Esophagus squamous epithelium (tissue), 5 donors: ENCODE results near the gene PPIP5K1. TPM values are rescaled to one million over a fixed set of nuclear protein-coding genes. Genes with fewer than 3 reads are reported as not detected.
"Not testable (repeated sequence)": the region's sequence is repeated elsewhere in the genome, so short reads cannot be mapped to it uniquely, and the experiment has no call there.

ENCODE experiments used
- DNase-seq: peaks from one replicate; lab custom pipeline; 2025; lab: John Stamatoyannopoulos, UW
- H3K27ac ChIP-seq, 4 donors: fragments of 200-600 bp; sonication (generic); one replicate each; pipeline ENCODE4 v1.5.1; 2016 to 2019; ENCODE audit warnings: mild to moderate bottlenecking in 1 of 4
- H3K27me3 ChIP-seq, 4 donors: fragments of 200-600 bp; sonication (generic); 1 replicate in 3 of 4; 2 replicates in 1 of 4; pipeline versions ENCODE4 v1.5.1 to v1.6.0; 2017 to 2021; ENCODE audit warnings: antibody characterized with exemption in 1 of 4
- H3K36me3 ChIP-seq, 3 donors: fragments of 200-600 bp; sonication (generic); one replicate each; pipeline ENCODE4 v1.5.1; 2016 to 2019
- H3K4me1 ChIP-seq, 3 donors: fragments of 200-600 bp; sonication (generic); one replicate each; pipeline ENCODE4 v1.5.1; 2017 to 2019
- H3K4me3 ChIP-seq, 4 donors: fragments of 200-600 bp; sonication (generic); 1 replicate in 3 of 4; 2 replicates in 1 of 4; pipeline ENCODE4 v1.5.1; 2016 to 2019; ENCODE audit warnings: mild to moderate bottlenecking in 2 of 4, moderate library complexity in 1 of 4
- H3K9me3 ChIP-seq, 3 donors: fragments of 200-600 bp; sonication (generic); one replicate each; pipeline ENCODE4 v1.5.1; 2016 to 2019
- POLR2A ChIP-seq, 4 donors: fragments of 450-650 bp; IDR thresholded peaks; one replicate each; pipeline ENCODE4 v1.6.1; 2017; ENCODE audit warnings: antibody characterized with exemption in 4 of 4, mild to moderate bottlenecking in 4 of 4, moderate library complexity in 3 of 4
- whole genome bisulfite sequencing, 2 donors: methylation state at CpG; one replicate each; pipeline ENCODE4 v1.1.5; 2018; 5-methylcytosine and 5-hydroxymethylcytosine counted together
- intact Hi-C: fragments of 100-400 bp; cut with DNase I; formaldehyde crosslinking; loops from one replicate; pipeline ENCODE4 v1.15.0; 2022
- total RNA-seq, 4 donors: library from RNA; depleted of rRNA; stranded (reverse); fragments of >200 nt; gene quantifications; one replicate each; pipeline ENCODE4 v1.1.0, GENCODE V29; 2016
- TF ChIP-seq, protein P1 (sequence below), 6 experiments: fragments of 450-650 bp in 4 of 6; fragments of 200-600 bp in 2 of 6; sonication (generic) in 2 of 6; IDR thresholded peaks; one replicate each; pipeline ENCODE4 v1.5.1; 2016 to 2019; ENCODE audit warnings: antibody characterized with exemption in 6 of 6, mild to moderate bottlenecking in 4 of 6, moderate library complexity in 4 of 6
- donor health status: DM: yes; HTN: yes; CAD: no.

PPIP5K1 gene
- 10 to 100 TPM; 21.4 to 33.0 (median 26.7) TPM for total RNA-seq

DNA sequence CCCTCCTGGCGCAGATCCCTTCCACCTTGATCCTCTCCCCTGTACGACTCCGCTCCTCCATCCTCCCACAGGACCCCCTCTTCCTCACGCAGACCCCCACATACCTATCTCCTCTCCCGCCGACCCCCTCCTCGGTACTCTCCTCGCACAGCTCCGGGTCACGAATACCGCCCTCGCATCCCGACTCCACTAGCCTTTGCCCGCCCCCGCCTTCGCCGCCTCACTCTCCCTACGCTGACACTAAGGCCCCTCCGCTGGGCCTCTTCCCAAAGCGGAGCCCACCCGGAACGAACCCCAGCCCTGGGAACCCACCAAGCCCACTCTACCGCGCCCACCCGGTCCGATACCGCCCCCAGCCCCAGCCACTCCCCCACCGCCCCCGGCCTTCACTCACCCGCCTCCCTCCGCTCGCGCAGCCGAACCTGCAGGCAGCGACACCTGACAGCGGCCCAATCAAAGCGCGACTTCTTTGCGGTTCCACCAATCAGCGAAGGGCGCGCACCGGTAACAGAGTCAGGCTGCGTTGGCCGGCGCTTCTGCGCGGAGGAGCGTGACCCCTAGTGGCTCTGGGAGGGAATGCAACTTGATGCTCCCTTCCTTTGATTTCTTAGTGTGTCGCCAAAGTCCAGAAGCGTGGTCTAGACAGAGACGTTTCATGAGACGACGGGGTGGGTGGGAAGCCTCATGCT lies at the start of gene PPIP5K1:
TSS of gene PPIP5K1 (minus strand) at position 431 of the 689 bp plus-strand sequence. CDS start 5,704 bp downstream, outside the sequence.
- WGBS, 2 donors = no CpG with 5 or more reads among the region's 54 CpGs
- H3K27ac ChIP-seq, intact Hi-C loops, H3K4me3 ChIP-seq, H3K9me3 ChIP-seq, H3K27me3 ChIP-seq, DNase-seq, H3K4me1 ChIP-seq, H3K36me3 ChIP-seq: not testable (repeated sequence)

DNA sequence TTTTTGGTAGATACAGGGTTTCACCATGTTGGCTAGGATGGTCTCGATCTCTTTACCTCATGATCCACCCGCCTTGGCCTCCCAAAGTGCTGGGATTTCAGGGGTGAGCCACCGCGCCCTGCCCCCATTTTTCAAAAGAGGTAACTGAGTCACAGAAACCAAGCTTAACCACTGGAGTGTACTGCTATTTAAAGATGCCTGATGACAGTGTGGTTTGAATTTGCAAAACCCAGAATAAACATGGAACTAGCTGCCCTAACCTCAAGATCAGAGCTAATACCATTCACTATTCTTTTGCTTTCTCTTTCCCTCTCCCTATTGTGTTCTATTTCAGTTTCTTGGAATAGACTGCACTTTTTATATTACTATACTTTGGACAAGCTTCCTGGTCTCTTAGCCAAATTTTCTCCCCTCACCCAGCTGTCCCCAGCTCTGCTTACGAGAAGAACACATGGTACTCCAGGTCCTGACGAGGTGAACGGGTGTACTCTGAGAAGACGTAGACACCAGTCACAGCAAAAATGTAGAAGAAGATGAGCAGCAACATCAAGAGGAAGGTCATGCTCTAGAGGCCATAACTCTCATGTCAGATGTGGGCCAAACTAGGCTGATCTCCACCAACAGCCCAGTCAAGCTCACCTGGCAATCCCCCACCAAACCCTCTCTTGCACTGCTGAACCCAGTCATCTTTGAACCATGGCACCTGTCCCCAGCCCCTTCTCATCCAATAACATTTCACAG lies 48.6 kb upstream of the PPIP5K1 start:
- H3K36me3 ChIP-seq, H3K4me3 ChIP-seq, H3K9me3 ChIP-seq, intact Hi-C loops, H3K27ac ChIP-seq, DNase-seq, H3K27me3 ChIP-seq, H3K4me1 ChIP-seq: not testable (repeated sequence)
- WGBS, 2 donors = 90 to 97% methylated on average over 4 to 5 of the region's 8 CpGs

DNA sequence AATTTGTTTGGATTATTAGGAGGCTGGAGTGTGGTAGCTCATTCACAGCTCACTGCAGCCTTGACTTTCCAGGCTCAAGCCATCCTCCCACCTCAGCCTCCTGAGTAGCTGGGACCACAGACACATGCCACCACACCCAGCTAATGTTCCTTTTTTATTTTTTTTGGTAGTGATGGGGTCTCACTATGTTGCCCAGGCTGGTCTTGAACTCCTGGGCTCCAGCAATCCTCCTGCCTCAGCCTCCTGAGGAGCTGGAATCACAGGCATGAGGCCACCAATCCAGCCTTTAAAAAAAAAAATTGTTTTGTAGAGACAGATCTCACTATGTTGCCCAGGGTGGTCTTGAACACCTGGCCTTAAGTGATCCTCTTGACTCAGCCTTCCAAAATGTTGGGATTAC lies 36.9 kb upstream of the PPIP5K1 start:
- H3K4me1 ChIP-seq, DNase-seq, intact Hi-C loops, H3K36me3 ChIP-seq, H3K27ac ChIP-seq, H3K9me3 ChIP-seq, H3K4me3 ChIP-seq: not testable (repeated sequence)
- peaks cover 0 to 31% (median 0%) of the 10 kb centered on the region in 4 donors for H3K27me3 ChIP-seq

DNA sequence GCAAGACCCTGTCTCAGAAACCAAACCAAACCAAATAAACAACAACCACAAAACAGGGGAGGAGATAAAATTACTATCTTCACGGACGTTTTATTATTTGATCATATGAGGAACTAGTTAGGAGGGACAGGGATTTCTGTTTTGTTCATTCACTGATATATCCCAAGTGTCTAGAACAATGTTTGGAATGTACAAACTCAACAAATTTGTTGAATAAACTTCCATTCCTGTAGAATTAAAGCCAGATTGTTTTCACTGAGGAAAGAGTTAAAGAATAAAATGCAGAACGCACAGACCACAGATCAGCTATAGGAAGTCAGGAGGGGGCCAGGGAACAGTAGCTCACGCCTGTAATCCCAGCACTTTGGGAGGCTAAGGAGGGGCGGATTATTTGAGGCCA lies 35.1 kb upstream of the PPIP5K1 start:
- no peak for DNase-seq
- no peaks in the 10 kb centered on the region for H3K9me3 ChIP-seq
- H3K4me1 ChIP-seq = no peaks in the 10 kb centered on the region
- no peak overlapping the region for H3K27ac ChIP-seq
- H3K36me3 ChIP-seq = no peaks in the 10 kb centered on the region
- no peak for TF ChIP-seq POLR2A (IDR thresholded peaks at IDR 0.05)
- TF ChIP-seq, protein P1, sequence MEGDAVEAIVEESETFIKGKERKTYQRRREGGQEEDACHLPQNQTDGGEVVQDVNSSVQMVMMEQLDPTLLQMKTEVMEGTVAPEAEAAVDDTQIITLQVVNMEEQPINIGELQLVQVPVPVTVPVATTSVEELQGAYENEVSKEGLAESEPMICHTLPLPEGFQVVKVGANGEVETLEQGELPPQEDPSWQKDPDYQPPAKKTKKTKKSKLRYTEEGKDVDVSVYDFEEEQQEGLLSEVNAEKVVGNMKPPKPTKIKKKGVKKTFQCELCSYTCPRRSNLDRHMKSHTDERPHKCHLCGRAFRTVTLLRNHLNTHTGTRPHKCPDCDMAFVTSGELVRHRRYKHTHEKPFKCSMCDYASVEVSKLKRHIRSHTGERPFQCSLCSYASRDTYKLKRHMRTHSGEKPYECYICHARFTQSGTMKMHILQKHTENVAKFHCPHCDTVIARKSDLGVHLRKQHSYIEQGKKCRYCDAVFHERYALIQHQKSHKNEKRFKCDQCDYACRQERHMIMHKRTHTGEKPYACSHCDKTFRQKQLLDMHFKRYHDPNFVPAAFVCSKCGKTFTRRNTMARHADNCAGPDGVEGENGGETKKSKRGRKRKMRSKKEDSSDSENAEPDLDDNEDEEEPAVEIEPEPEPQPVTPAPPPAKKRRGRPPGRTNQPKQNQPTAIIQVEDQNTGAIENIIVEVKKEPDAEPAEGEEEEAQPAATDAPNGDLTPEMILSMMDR (IDR thresholded peaks at IDR 0.05) = no peak
- intact Hi-C loops = no loop called here
- H3K27me3 ChIP-seq = peaks cover 0 to 38% (median 0%) of the 10 kb centered on the region in 4 donors
- no peak overlapping the region for H3K4me3 ChIP-seq
- WGBS, 2 donors = 20 to 22% methylated on average over 5 of the region's 5 CpGs

DNA sequence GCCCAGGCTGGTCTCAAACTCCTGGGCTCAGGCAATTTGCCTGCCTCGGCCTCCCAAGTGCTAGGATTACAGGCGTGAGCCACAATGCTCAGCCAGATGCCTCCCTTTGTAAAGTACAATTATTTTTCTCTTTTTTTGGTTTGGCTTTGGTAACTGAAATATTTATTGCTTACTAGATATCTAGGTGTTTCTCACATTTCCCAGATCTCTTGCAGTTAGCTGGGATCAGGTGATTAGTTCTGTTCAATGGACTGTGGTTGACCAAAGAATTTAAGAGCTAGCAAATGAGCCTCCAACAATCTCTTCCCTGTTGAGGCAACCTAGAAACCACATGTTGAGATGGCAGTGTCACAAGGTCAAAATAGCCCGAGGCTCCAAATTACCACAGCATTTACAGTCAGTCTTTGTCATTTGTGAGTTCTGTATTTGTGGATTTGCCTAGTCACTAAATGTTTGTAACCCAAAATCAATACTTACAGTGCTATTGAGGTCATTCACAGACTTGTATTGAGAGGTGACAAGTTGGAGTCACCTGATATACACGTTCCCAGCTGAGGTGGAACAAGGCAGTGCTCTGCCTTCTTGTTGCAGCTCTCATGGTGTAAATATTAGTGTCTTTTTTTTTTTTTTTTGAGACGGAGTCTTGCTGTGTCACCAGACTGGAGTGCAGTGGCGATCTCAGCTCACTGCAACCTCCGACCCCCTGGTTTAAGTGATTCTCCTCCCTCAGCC lies 32.2 kb upstream of the PPIP5K1 start:
- H3K4me1 ChIP-seq, H3K9me3 ChIP-seq, intact Hi-C loops, H3K36me3 ChIP-seq, DNase-seq, H3K4me3 ChIP-seq, H3K27ac ChIP-seq: not testable (repeated sequence)
- peaks cover 0 to 47% (median 0%) of the 10 kb centered on the region in 4 donors for H3K27me3 ChIP-seq
- 61 to 71% methylated on average over 2 to 6 of the region's 7 CpGs for WGBS, 2 donors

DNA sequence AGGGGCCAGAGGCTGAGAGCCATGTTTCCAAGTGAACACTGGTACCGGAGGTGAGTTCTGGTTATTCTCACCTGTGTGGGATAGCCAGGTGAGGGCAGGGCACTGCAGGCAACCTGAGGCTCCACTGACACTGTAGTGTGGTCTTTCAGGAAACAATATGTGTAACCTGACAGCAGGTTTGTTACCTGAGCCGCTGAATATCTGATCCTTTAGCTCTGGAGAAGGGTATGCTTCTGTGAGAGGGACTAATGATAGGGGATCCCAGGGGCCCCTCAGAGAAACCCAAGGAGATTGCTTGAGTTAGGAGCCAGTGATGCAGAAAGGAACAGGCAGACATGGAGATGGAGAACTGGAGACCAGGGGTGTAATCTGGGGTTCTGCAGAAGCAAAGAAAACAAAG lies 28.7 kb upstream of the PPIP5K1 start, which contains the start of gene STRC:
TSS of gene STRC (minus strand) at position 101 of the 400 bp plus-strand sequence. CDS start at position 23, 78 bp downstream.
- peaks cover 0 to 27% (median 0%) of the 10 kb centered on the region in 4 donors for H3K27me3 ChIP-seq
- H3K27ac ChIP-seq, H3K9me3 ChIP-seq, H3K4me1 ChIP-seq, DNase-seq, H3K4me3 ChIP-seq, intact Hi-C loops, H3K36me3 ChIP-seq: not testable (repeated sequence)
- WGBS, 2 donors = no CpG with 5 or more reads among the region's 2 CpGs

DNA sequence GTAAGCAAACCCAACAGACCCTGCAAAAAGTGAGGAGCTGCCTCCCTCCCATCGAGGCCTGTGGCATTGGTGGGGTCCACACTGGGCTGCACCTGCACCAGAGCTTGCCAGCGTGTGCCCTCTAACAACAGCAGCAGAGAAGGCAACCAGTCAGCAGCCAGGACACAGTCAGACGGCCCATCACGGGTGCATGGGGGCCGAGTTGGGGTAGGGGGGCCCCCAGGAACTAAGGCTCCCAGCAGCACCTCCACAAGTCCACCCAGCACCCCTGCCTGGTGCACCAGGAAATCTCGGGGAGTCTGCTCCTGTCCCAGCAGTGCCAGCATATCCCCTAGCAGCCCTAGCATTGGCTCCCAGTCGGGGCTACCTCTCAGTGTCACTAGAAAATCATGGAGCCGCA lies 27.7 kb upstream of the PPIP5K1 start:
- DNase-seq, H3K4me3 ChIP-seq, intact Hi-C loops, H3K4me1 ChIP-seq, H3K9me3 ChIP-seq, H3K36me3 ChIP-seq, H3K27ac ChIP-seq: not testable (repeated sequence)
- WGBS, 2 donors = no CpG with 5 or more reads among the region's 8 CpGs
- H3K27me3 ChIP-seq = peaks cover 0 to 17% (median 0%) of the 10 kb centered on the region in 4 donors

DNA sequence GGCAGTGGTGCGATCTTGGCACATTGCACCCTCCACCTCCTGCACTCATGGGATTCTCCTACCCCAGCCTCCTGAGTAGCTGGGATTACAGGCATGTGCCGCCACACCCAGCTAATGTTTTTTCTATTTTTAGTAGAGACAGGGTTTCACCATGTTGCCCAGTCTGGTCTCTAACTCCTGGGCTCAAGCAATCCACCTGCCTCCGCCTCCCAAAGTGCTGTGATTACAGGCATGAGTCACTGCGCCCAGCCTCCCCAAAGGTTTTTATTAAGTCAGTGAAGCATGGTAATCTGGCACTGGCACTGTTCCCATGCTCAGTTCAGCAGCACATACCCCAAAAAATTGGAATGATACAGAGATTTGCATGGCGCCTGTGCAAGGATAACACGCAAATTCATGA lies 12.2 kb upstream of the PPIP5K1 start:
- H3K9me3 ChIP-seq, H3K27me3 ChIP-seq, H3K4me1 ChIP-seq, intact Hi-C loops, H3K4me3 ChIP-seq, H3K27ac ChIP-seq, DNase-seq: not testable (repeated sequence)
- WGBS, 2 donors = 37 to 64% methylated on average over 6 of the region's 6 CpGs
- H3K36me3 ChIP-seq = peaks cover 0 to 13% (median 0%) of the 10 kb centered on the region in 3 donors

DNA sequence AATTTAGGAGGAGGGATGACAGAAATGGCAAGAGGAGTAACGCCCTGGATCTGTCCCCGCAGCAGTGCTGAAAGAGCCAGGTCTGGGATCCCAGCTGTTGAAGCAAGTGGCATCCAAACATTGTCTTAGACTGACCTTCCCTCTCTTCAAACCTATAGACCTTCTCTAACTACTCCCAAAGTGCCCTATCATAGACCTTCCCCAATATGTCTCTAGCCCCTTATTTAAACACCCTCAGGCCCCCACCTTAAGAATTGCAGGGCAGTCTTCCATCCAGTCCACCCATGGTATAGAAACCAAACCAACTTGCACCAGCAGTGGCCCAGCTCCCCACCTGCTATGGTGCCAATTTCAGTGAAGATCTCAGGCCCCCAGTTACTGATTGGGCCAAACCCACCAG lies 10.2 kb upstream of the PPIP5K1 start:
- H3K4me3 ChIP-seq, H3K27ac ChIP-seq, H3K9me3 ChIP-seq, H3K27me3 ChIP-seq, intact Hi-C loops, H3K4me1 ChIP-seq, DNase-seq: not testable (repeated sequence)
- WGBS, 2 donors = no CpG with 5 or more reads among the region's 2 CpGs
- H3K36me3 ChIP-seq = peaks cover 0 to 17% (median 0%) of the 10 kb centered on the region in 3 donors

DNA sequence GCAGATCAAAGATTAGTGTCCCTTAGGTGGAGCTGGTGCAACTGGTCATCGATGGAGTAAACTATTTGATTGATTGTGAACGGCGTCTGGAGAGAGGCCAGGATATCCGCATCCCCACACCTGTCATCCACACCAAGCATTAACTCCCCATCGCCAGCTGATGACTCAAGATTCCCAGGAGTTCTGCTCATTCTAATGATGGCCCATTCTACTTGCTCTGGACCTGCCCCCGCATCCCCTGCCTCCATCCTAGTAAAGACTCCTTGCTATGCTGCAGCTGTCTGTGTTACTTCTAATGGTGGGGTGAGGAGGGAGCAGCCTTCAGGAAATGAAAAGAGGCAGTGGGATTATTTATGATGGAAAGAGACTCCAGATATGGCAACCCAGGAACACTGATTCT lies 9.1 kb upstream of the PPIP5K1 start:
- H3K27me3 ChIP-seq, intact Hi-C loops, DNase-seq, H3K4me1 ChIP-seq, H3K9me3 ChIP-seq, H3K27ac ChIP-seq, H3K4me3 ChIP-seq: not testable (repeated sequence)
- peaks cover 0 to 17% (median 0%) of the 10 kb centered on the region in 3 donors for H3K36me3 ChIP-seq
- 84 to 90% methylated on average over 4 to 6 of the region's 6 CpGs for WGBS, 2 donors

DNA sequence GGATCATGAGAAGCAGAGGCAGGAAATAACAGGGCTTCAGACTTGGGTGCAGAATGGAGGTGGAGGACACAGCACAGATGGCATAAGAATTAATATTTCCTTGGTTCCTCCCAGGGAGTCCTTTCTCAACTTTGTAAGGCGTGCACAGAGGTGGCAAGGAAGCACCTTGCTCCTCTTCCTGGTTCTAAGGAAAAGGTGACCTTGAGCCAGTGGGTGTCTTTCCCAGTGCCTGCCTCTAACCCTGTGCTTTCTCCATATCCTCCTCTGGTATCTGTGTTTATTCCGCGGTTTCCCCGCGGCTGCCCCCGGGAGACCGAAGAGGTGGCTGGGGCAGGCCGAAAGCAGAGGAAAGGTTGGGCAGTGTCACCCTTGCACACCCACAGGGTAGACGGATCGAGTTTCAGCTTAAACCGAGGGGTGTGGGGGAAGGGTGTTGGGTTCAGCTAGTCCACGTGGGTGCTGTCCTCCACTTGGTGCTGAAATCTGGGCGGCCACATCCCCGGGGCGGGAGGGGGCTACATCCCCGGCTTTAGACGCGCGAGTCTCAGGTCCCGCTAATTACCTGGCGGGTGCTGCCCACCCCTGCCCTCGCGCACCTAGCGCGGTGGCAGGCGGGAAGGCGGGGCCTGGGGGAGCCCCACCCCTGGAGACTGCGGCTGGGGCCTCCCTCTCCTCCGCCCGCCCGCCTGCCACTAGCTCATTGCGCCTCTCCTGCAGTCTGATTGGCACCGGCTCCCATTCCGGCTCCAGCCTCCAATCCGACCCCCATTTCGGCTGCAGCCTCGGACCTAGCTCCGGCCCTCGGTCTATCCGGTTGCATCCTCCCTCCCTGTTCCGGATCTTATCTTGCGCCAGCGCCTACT lies 3.6 kb upstream of the PPIP5K1 start, which contains the start of gene CKMT1B:
TSS of gene CKMT1B (plus strand) at position 700 of the 863 bp plus-strand sequence. CDS start 192 bp downstream, outside the sequence.
- intact Hi-C loops, H3K27ac ChIP-seq, DNase-seq, H3K27me3 ChIP-seq, H3K9me3 ChIP-seq, H3K4me3 ChIP-seq, H3K4me1 ChIP-seq: not testable (repeated sequence)
- H3K36me3 ChIP-seq = peaks cover 0 to 11% (median 0%) of the 10 kb centered on the region in 3 donors
- WGBS, 2 donors = no CpG with 5 or more reads among the region's 43 CpGs
